Central memory CD8-positive, alpha-beta T cell (primary cell): Measurements from ENCODE around the gene KRT7.

Experiments
- ATAC-seq: fragments of 150-1000 bp; cut with Tn5 transposase; replicated peaks from 2 replicates; pipeline ENCODE4 v1.10.0; 2022; ENCODE audit warnings: mild to moderate bottlenecking, moderate FRiP score, moderate number of reproducible peaks; ENCODE audit not compliant: poor library complexity, severe bottlenecking; ENCODE audit errors: extremely low read depth
- DNase-seq, 2 donors: peaks; one replicate each; pipeline ENCODE4 v3.0.0; 2021; ENCODE audit warnings: low spot score in 2 of 2
- H3K27ac Mint-ChIP-seq: one replicate; pipeline ENCODE4 v1.8.0; 2022; ENCODE audit warnings: low read depth, mild to moderate bottlenecking, moderate library complexity, mixed read lengths
- H3K27me3 Mint-ChIP-seq: one replicate; pipeline ENCODE4 v1.8.0; 2022; ENCODE audit warnings: mixed read lengths
- H3K36me3 Mint-ChIP-seq: one replicate; pipeline ENCODE4 v1.8.0; 2022; ENCODE audit warnings: mild to moderate bottlenecking, moderate library complexity, mixed read lengths; ENCODE audit not compliant: insufficient read depth
- H3K4me1 Mint-ChIP-seq: one replicate; pipeline ENCODE4 v1.8.0; 2022; ENCODE audit warnings: mixed read lengths
- H3K4me3 Mint-ChIP-seq: one replicate; pipeline ENCODE4 v1.8.0; 2022; ENCODE audit warnings: mild to moderate bottlenecking, moderate library complexity, mixed read lengths
- H3K9me3 Mint-ChIP-seq: one replicate; pipeline ENCODE4 v1.8.0; 2022; ENCODE audit warnings: mixed read lengths

The KRT7 gene

GRCh38 chr12:52191841-52192791, 40.9 kb upstream of the KRT7 start, which contains the start of gene KRT80:
Gene KRT80 (minus strand): TSS chr12:52192014. CDS start chr12:52191902, 112 bp downstream.
- ATAC-seq (no peak), DNase-seq (no peak)
- H3K27me3 Mint-ChIP-seq = peaks cover 48% of the 10 kb centered on the region
- no peaks in the 10 kb centered on the region for H3K36me3 Mint-ChIP-seq
- H3K4me1 Mint-ChIP-seq = no peaks in the 10 kb centered on the region
- no peak within 1 kb of the TSS for H3K27ac Mint-ChIP-seq
- H3K4me3 Mint-ChIP-seq = no peak within 1 kb of the TSS
- H3K9me3 Mint-ChIP-seq = no peaks in the 10 kb centered on the region

GRCh38 chr12:52193532-52193931, 39.5 kb upstream of the KRT7 start:
- no peak for DNase-seq
- no peaks in the 10 kb centered on the region for H3K4me1 Mint-ChIP-seq
- H3K27me3 Mint-ChIP-seq = peaks cover 48% of the 10 kb centered on the region
- no peaks in the 10 kb centered on the region for H3K9me3 Mint-ChIP-seq
- no peak for ATAC-seq
- H3K4me3 Mint-ChIP-seq = no peak overlapping the region
- no peak overlapping the region for H3K27ac Mint-ChIP-seq
- H3K36me3 Mint-ChIP-seq = no peaks in the 10 kb centered on the region

GRCh38 chr12:52193991-52194390, 39.1 kb upstream of the KRT7 start:
- H3K27me3 Mint-ChIP-seq = peaks cover 48% of the 10 kb centered on the region
- no peak overlapping the region for H3K27ac Mint-ChIP-seq

DNA sequence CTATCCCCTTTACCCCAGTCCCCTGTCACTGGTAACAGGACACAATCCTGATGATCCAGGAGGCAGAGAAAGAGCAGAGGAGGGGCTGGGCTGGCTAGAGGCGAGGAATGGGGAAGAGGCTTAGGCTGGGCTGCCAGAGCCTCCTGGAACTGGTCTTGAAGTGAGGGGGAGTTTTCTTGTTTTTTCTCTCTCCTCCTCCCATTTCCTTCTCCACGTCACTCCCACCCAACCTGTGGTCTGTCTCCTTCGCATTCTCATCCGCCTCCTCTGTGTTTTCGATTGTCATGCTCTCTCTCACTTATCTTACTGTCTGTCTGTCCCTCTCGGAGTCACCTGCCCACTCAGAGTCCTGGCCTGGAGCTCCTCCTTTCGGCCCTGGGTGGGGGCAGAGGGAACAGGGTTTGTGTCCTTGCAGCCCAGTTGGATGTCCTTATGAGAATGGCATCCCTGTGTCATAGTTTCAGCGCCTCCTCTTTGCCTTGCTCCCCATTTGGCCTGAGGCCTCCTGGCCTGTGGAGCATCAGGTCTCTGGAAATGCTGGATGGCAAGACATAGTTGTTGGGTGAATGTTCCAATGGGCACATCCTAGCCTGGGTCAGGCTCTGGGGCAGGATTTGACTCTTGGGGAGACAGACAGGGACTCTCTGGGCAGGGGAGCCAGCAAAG, 37.8 kb upstream of the KRT7 start:
- Mint-ChIP-seq H3K4me1 (no peaks in the 10 kb centered on the region), H3K9me3 (no peaks in the 10 kb centered on the region), H3K27ac (no peak overlapping the region), H3K4me3 (no peak overlapping the region), H3K36me3 (peaks cover 1% of the 10 kb centered on the region), H3K27me3 (peaks cover 59% of the 10 kb centered on the region)
- no peak for ATAC-seq
- no peak for DNase-seq

More at GRCh38 chr12:52193991-52194390, 39.1 kb upstream of the KRT7 start:
- no peak overlapping the region for H3K4me3 Mint-ChIP-seq
- H3K9me3 Mint-ChIP-seq = no peaks in the 10 kb centered on the region
- ATAC-seq (no peak), DNase-seq (no peak)
- H3K4me1 Mint-ChIP-seq = no peaks in the 10 kb centered on the region
- no peaks in the 10 kb centered on the region for H3K36me3 Mint-ChIP-seq

DNA sequence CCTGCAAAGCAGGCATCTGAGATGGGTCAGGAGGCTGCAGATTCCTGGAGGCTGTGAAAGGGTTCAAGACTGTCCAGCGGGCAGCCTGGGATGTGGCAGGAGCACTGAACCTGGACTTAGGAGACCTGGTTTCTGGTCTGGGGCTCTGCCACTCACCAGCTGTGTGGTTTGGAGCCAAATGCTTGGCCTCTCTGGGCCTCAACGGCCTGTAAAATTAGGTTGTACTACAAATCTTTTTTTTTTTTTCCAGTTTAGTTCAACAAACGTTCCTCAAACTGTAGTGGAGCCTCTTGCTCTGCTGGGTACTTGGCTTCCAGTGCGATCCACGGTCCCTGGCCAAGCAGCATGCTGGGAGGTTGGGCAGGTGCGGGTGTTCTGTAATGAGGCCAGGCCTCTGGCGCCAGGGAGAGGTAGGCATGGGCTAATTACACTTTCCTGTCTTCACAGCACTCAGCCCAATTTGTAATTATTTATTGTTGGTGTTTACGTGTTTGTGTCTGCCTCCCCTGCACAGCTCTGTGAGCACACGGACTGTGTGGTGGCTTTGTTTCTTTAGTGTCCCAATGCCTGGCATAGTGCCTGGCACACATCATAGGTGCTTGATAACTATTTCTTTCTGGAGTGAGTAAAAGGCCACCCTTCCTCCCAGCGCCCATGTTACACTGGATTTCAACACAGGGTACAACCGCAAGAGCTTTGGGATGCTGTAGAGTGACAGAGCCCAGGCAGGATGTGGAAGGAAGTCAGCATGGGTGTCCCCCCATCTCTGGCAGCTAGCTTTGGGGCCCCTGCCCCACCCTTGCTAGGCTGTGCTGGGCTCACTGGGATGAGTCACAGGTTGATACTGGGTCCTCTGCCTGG, 35.4 kb upstream of the KRT7 start:
- no peaks in the 10 kb centered on the region for H3K9me3 Mint-ChIP-seq
- H3K4me3 Mint-ChIP-seq = no peak overlapping the region
- ATAC-seq (no peak), DNase-seq (no peak)
- H3K4me1 Mint-ChIP-seq = no peaks in the 10 kb centered on the region
- H3K27me3 Mint-ChIP-seq = peaks cover 65% of the 10 kb centered on the region
- no peak overlapping the region for H3K27ac Mint-ChIP-seq
- peaks cover 2% of the 10 kb centered on the region for H3K36me3 Mint-ChIP-seq

DNA sequence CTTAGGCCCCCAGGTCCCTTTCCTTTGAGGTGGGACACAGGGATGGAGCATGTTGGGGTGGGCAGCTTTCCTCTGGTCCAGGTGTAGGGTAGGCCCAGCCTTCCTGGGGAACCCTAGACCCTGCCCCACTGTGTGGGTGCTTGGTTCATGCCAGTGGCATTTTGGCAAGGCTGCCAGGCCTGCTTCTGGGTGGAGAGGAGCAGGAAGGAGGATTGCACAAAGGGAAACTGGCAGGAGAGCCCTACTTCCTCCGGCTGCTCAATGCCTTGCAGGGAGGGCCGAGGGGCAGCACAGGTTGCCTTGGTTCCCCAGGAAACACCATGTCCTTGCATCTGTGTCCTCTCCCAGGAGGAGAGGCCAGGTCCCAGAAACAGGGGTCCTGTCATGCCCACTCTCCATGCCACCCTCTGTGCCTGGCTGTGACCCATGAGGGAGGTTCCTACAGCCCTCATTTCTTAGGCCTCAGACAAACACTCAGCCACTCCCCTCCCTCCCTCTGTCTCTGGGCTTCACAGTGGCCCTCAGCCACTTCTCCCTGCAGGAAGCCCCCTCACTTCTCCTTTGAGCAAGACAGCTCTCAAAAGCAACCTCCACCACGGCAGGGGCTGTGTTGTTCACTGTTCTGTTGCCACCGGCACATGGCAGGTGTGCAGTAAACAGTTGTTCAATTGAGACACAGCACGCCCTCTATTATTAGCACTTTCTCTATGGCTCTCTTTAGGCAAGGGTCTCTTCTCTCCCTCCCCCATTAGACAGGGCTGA, 34.4 kb upstream of the KRT7 start:
- no peak overlapping the region for H3K4me3 Mint-ChIP-seq
- no peaks in the 10 kb centered on the region for H3K9me3 Mint-ChIP-seq
- H3K27me3 Mint-ChIP-seq = peaks cover 72% of the 10 kb centered on the region

GRCh38 chr12:52199294-52199919, 33.6 kb upstream of the KRT7 start:
- no peaks in the 10 kb centered on the region for H3K9me3 Mint-ChIP-seq
- H3K4me3 Mint-ChIP-seq = no peak overlapping the region
- no peak overlapping the region for H3K27ac Mint-ChIP-seq
- no peak for DNase-seq
- peaks cover 74% of the 10 kb centered on the region for H3K27me3 Mint-ChIP-seq
- H3K36me3 Mint-ChIP-seq = peaks cover 4% of the 10 kb centered on the region
- no peaks in the 10 kb centered on the region for H3K4me1 Mint-ChIP-seq
- ATAC-seq = no peak

More for the DNA sequence above, 34.4 kb upstream of the KRT7 start:
- H3K27ac Mint-ChIP-seq = no peak overlapping the region
- ATAC-seq (no peak), DNase-seq (no peak)
- H3K36me3 Mint-ChIP-seq = peaks cover 2% of the 10 kb centered on the region
- H3K4me1 Mint-ChIP-seq = no peaks in the 10 kb centered on the region

- Mint-ChIP-seq H3K4me3 (no peak overlapping the region), H3K27me3 (peaks cover 65% of the 10 kb centered on the region), H3K27ac (no peak overlapping the region)
These were observed 32.8 kb upstream of the KRT7 start for GRCh38 chr12:52200086-52200780.

DNA sequence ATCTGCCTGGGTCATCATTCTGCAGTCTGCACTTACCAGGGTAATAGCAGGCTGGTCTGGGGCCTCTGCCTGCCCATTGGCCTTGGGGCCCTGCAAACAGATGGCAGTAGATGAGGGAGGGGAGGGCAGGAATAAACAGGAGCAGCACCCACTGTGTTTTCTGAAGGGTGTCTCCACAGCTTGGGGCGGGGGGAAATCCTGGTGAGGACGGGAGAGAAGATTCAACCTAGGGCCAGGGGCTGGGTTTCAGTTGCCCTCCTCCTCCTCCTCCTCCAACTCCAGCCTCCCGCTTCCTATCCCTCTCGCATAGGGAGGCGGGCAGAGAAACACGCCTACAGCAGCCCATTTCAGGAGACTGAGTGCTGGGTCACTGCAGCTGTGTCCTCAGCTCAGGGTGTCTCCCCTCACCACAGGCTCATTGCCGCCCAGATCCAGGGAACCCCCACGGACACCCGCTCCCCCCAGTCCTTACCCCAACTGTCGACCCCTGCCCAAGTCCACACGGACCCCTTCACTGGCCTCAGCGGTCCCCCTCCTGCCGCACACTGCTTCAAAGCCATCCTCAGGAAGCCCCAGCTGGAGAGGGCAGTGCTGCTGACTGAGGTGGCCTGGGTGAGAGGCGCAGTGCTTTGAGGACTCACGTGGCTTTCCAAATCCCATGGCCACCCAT, 32.1 kb upstream of the KRT7 start:
- Mint-ChIP-seq H3K4me1 (no peaks in the 10 kb centered on the region), H3K27me3 (peaks cover 62% of the 10 kb centered on the region), H3K9me3 (no peaks in the 10 kb centered on the region), H3K4me3 (no peak overlapping the region), H3K27ac (no peak overlapping the region), H3K36me3 (peaks cover 4% of the 10 kb centered on the region)
- DNase-seq (no peak), ATAC-seq (no peak)

More at GRCh38 chr12:52200086-52200780, 32.8 kb upstream of the KRT7 start:
- DNase-seq (no peak), ATAC-seq (no peak)
- no peaks in the 10 kb centered on the region for H3K4me1 Mint-ChIP-seq
- peaks cover 4% of the 10 kb centered on the region for H3K36me3 Mint-ChIP-seq
- H3K9me3 Mint-ChIP-seq = no peaks in the 10 kb centered on the region

DNA sequence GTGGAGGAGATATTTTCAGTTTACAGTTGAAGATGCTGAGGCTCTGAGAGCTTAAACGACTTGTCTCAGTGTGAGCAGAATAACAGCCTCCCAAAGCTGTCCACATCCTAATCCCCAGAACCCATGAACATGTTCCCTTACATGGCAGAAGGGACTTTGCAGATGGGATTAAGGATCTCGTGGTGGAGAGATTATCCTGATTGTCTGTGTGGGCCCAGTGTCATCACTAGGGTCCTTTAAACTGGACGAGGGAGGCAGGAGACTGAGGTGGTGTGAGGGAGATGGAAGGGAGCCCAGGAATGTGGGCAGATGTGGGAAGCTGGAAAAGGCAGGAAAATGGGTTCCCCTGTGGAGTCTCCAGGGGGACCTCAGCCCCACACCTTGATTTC, 31.6 kb upstream of the KRT7 start:
- H3K4me3 Mint-ChIP-seq = no peak overlapping the region
- peaks cover 4% of the 10 kb centered on the region for H3K36me3 Mint-ChIP-seq
- H3K9me3 Mint-ChIP-seq = no peaks in the 10 kb centered on the region
- ATAC-seq (no peak), DNase-seq (no peak)
- H3K27ac Mint-ChIP-seq = no peak overlapping the region
- peaks cover 62% of the 10 kb centered on the region for H3K27me3 Mint-ChIP-seq
- H3K4me1 Mint-ChIP-seq = no peaks in the 10 kb centered on the region
